ENCODE data around the gene SLC6A19. TPM values are rescaled to one million over a fixed set of nuclear protein-coding genes. Genes with fewer than 3 reads are reported as not detected.

SLC6A19 gene
- total and polyA plus RNA-seq, 2 of the 13 experiments (the other 11 are each of a cell fraction or from before 2014, with no cell fraction given), result 0.02 TPM; not detected in 1

DNA sequence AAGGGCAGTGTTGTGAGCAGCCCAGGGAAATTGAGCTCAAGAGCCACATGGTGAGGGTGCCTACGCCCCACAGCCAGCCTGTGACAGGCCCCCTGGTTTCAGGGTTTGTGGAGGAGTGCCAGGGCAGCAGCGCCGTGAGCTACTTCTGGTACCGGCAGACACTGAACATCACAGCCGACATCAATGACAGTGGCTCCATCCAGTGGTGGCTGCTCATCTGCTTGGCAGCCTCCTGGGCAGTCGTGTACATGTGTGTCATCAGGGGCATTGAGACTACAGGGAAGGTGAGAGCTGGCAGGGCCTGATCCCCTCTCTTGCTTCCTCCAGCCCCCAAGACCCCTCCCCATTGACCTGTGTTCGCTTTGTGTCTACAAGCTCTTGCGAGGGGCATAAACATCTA lies 34.0 kb downstream of the SLC6A19 start (continued):
- TF ChIP-seq, protein P1, sequence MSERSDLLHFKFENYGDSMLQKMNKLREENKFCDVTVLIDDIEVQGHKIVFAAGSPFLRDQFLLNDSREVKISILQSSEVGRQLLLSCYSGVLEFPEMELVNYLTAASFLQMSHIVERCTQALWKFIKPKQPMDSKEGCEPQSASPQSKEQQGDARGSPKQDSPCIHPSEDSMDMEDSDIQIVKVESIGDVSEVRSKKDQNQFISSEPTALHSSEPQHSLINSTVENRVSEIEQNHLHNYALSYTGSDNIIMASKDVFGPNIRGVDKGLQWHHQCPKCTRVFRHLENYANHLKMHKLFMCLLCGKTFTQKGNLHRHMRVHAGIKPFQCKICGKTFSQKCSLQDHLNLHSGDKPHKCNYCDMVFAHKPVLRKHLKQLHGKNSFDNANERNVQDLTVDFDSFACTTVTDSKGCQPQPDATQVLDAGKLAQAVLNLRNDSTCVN (CRISPR knock-in tag; IDR thresholded peaks at IDR 0.05; ENCODE audit: borderline replicate concordance), result no peak

- ATAC-seq (no peak), FAIRE-seq (no peak), DNase-seq (ENCODE audit: low spot score) (no peak)
- H3K4me1 ChIP-seq (ENCODE audit: insufficient read depth, low read length), result peaks cover 8% of the 10 kb centered on the region; the same call in 1 of the 2 replicates
- H3K79me2 ChIP-seq (ENCODE audit: insufficient read depth, low read length), result no peaks in the 10 kb centered on the region
- no peaks in the 10 kb centered on the region for H3K9me3 ChIP-seq (ENCODE audit: low read length)
- no peak overlapping the region for H3K4me2 ChIP-seq (ENCODE audit: low read depth, low read length)
- POLR2A ChIA-PET, result no interaction called here
- BruUV-seq (replicated peaks), result no TSS peak
- no peaks in the 10 kb centered on the region for H3K36me3 ChIP-seq (replicated peaks in 1 of 2; ENCODE audit: control insufficient read depth in 1 of 2, insufficient read depth in 2 of 2, low read length in 2 of 2)
- no peak overlapping the region for H2AFZ ChIP-seq (ENCODE audit: low read length)
- H3K9ac ChIP-seq (ENCODE audit: insufficient read depth, low read depth, low read length), result no peak overlapping the region
- CTCF ChIA-PET (ENCODE audit: low intra/inter-chr PET ratio, low total read pairs), result interaction anchor here (3.0 kb wide), 1 partner anchor 68 kb away, joined by 14 read pairs; no protein-coding TSS in a partner anchor
- H3K4me3 ChIP-seq (replicated peaks in 1 of 3; ENCODE audit: insufficient read depth in 1 of 3, low read depth in 2 of 3, low read length in 3 of 3), result no peak overlapping the region
- intact Hi-C loops (cut with micrococcal nuclease; ENCODE audit: unreplicated experiment) (loop anchor here (1.0 kb wide), 1 partner anchor 68 kb away; no protein-coding TSS in a partner anchor), in situ Hi-C loops (cut with HindIII; ENCODE audit: extremely low pct_ligation_motif_present, low pct_unique_long_range_greater_than_20kb) (loop anchor here (5.0 kb wide), 1 partner anchor 64 kb away; no protein-coding TSS in a partner anchor)
- H3K27ac ChIP-seq (ENCODE audit: extremely low read length, insufficient read depth, low read length), result no peak overlapping the region
- peaks cover 15 to 62% of the 10 kb centered on the region in 2 experiments for H3K27me3 ChIP-seq (ENCODE audit: control insufficient read depth in 1 of 2, insufficient read depth in 2 of 2, low read length in 2 of 2)
- 88% methylated on average over 1 of the region's 1 CpG for WGBS (ENCODE audit: low lambda C conversion rate)
- TF ChIP-seq ETV6 (CRISPR knock-in tag; conservative IDR thresholded peaks at IDR 0.05), result no peak
- no peak for TF ChIP-seq NFATC3 (CRISPR knock-in tag; IDR thresholded peaks at IDR 0.05)
- TF ChIP-seq CBFB (CRISPR knock-in tag; IDR thresholded peaks at IDR 0.05), result no peak
- TF ChIP-seq ZC3H4 (CRISPR knock-in tag; IDR thresholded peaks at IDR 0.05; ENCODE audit: borderline replicate concordance), result no peak
- no peak for TF ChIP-seq ZNF329 (CRISPR knock-in tag; IDR thresholded peaks at IDR 0.05; ENCODE audit: low read depth)
- no peak for TF ChIP-seq ZSCAN29 (CRISPR knock-in tag; conservative IDR thresholded peaks at IDR 0.05)
- no peak for TF ChIP-seq MIXL1 (CRISPR knock-in tag; IDR thresholded peaks at IDR 0.05)
- TF ChIP-seq, protein P2, sequence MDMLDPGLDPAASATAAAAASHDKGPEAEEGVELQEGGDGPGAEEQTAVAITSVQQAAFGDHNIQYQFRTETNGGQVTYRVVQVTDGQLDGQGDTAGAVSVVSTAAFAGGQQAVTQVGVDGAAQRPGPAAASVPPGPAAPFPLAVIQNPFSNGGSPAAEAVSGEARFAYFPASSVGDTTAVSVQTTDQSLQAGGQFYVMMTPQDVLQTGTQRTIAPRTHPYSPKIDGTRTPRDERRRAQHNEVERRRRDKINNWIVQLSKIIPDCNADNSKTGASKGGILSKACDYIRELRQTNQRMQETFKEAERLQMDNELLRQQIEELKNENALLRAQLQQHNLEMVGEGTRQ (IDR thresholded peaks at IDR 0.05; ENCODE audit: low read depth, low read length), result no peak
- TF ChIP-seq, protein P2 (CRISPR knock-in tag; IDR thresholded peaks at IDR 0.05; ENCODE audit: borderline replicate concordance), result no peak
- TF ChIP-seq PCBP1 (IDR thresholded peaks at IDR 0.05; ENCODE audit: borderline replicate concordance, low read depth, low read length), result no peak
- no peak for TF ChIP-seq FIP1L1 (IDR thresholded peaks at IDR 0.05; ENCODE audit: borderline replicate concordance, insufficient read depth, low read depth, low read length)
- no peak for TF ChIP-seq SRF (IDR thresholded peaks at IDR 0.05; ENCODE audit: low read depth, low read length)
- no peak for TF ChIP-seq ZNF138 (CRISPR knock-in tag; IDR thresholded peaks at IDR 0.05; ENCODE audit: low read depth)
- TF ChIP-seq TCF7 (IDR thresholded peaks at IDR 0.05; ENCODE audit: low read depth), result no peak
- no peaks in the 10 kb centered on the region; the same call in 1 of the 2 replicates for H4K20me1 ChIP-seq (ENCODE audit: insufficient read depth, low read length)
Observed at GRCh38 chr5:1235838-1236237, 34.4 kb downstream of the SLC6A19 start.

All from HepG2 (cell line).